Endometrial microvascular endothelial cells (primary cell): ENCODE results near the gene MRM2. TPM values are rescaled to one million over a fixed set of nuclear protein-coding genes. Genes with fewer than 3 reads are reported as not detected.

Experiments
- in situ Hi-C: cut with HindIII; loops from 2 replicates; pipeline ENCODE4 v1.10.0; 2017; ENCODE audit warnings: low sequenced_read_pairs, low pct_unique_long_range_greater_than_20kb; ENCODE audit errors: inconsistent ontology term
- total RNA-seq: library from RNA; depleted of rRNA; stranded (reverse); fragments of >200 nt; gene quantifications from one replicate; pipeline ENCODE4 v1.2.3, GENCODE V29; 2015; ENCODE audit errors: inconsistent ontology term

Gene MRM2
- total RNA-seq, 1 donor from 2014 or later, result 30.4 TPM

GRCh38 chr7:2230226-2230625 lies 11.8 kb downstream of the MRM2 start:
- in situ Hi-C loops, result no loop called here

- in situ Hi-C loops, result no loop called here
Observed at GRCh38 chr7:2229467-2229866, 12.5 kb downstream of the MRM2 start.

GRCh38 chr7:2228921-2229320 lies 13.1 kb downstream of the MRM2 start:
- in situ Hi-C loops, result no loop called here

GRCh38 chr7:2227699-2228098 lies 14.3 kb downstream of the MRM2 start:
- in situ Hi-C loops, result no loop called here

GRCh38 chr7:2225830-2226229 lies 16.2 kb downstream of the MRM2 start:
- in situ Hi-C loops, result no loop called here

GRCh38 chr7:2225336-2225735 lies 16.7 kb downstream of the MRM2 start:
- in situ Hi-C loops, result no loop called here

- in situ Hi-C loops, result no loop called here
Observed at GRCh38 chr7:2224934-2225333, 17.1 kb downstream of the MRM2 start.

GRCh38 chr7:2224491-2224928 lies 17.5 kb downstream of the MRM2 start:
- in situ Hi-C loops, result no loop called here

- in situ Hi-C loops, result no loop called here
Observed at GRCh38 chr7:2223321-2223720, 18.7 kb downstream of the MRM2 start.

GRCh38 chr7:2222516-2222915 lies 19.5 kb downstream of the MRM2 start:
- in situ Hi-C loops, result no loop called here

- in situ Hi-C loops, result no loop called here
Observed at GRCh38 chr7:2220954-2221353, 21.1 kb downstream of the MRM2 start.

- in situ Hi-C loops, result no loop called here
Observed at GRCh38 chr7:2220506-2220905, 21.5 kb downstream of the MRM2 start.

GRCh38 chr7:2220030-2220429 lies 22.0 kb downstream of the MRM2 start:
- in situ Hi-C loops, result no loop called here

GRCh38 chr7:2219606-2220005 lies 22.4 kb downstream of the MRM2 start:
- in situ Hi-C loops, result no loop called here

- in situ Hi-C loops, result no loop called here
Observed at GRCh38 chr7:2219136-2219535, 22.9 kb downstream of the MRM2 start.

- in situ Hi-C loops, result no loop called here
Observed at GRCh38 chr7:2218444-2218785, 23.6 kb downstream of the MRM2 start.

GRCh38 chr7:2217716-2218443 lies 24.1 kb downstream of the MRM2 start:
- in situ Hi-C loops, result no loop called here

- in situ Hi-C loops, result no loop called here
Observed at GRCh38 chr7:2217206-2217605, 24.8 kb downstream of the MRM2 start.

- in situ Hi-C loops, result no loop called here
Observed at GRCh38 chr7:2215851-2216250, 26.2 kb downstream of the MRM2 start.

- in situ Hi-C loops, result no loop called here
Observed at GRCh38 chr7:2214636-2215035, 27.4 kb downstream of the MRM2 start.

GRCh38 chr7:2213551-2214215 lies 28.3 kb downstream of the MRM2 start:
- in situ Hi-C loops, result no loop called here
